NCI-H2171 (cell line): ENCODE results near the gene STRIP2.
"Not testable (repeated sequence)": the region's sequence is repeated elsewhere in the genome, so short reads cannot be mapped to it uniquely, and the experiment has no call there.

Experiments used
- DNase-seq: peaks from one replicate; lab custom pipeline; 2025; lab: John Stamatoyannopoulos, UW

Gene STRIP2

GRCh38 chr7:129433847-129434674 is at the start of gene STRIP2:
Gene STRIP2 (plus strand): TSS chr7:129434432. CDS start chr7:129434473, 41 bp downstream.
- peak; percentile 85 for DNase-seq

GRCh38 chr7:129385116-129385515 is 49.1 kb upstream of the STRIP2 start:
- no peak for DNase-seq

DNA sequence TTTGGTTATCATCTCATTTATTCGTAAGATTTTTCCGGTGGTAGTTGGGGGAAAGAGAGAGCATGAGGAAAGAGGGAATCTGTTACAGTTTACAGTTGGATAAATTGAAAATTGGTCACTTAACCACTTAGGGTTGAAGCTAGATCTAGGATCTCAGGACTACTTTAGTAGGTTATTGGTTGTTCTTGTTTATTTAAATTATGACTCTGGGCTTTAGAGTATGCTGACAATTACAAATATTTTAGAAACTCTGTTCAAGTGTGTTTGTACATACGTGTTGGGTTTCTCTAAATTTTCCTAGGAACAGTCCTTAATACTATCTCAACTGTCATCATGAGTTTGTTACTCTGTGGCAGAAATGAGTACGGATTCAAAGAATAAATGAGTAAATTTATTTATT is 48.6 kb upstream of the STRIP2 start:
- no peak for DNase-seq

DNA sequence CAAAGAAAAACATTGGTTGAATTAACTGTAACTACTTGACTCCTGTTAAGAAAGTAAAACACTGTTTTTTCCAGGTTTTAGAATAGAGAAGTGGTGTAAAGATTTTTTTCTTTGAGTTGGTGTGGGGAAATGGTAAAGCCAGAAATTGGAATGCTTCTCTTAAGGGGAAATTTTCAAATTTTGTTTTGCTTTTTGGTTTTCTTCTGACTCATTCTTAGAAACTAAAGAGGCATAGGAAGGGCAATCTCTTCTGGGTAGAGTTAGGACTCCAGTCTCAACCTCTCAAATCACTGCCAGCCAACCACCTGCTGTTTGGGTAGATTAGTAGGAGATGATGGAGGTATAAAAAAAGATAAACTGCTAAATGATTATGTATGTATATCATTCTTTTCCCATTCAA is 47.7 kb upstream of the STRIP2 start:
- no peak for DNase-seq

GRCh38 chr7:129387537-129387936 is 46.7 kb upstream of the STRIP2 start:
- no peak for DNase-seq

- no peak for DNase-seq
These were observed 45.7 kb upstream of the STRIP2 start for GRCh38 chr7:129388333-129389098.

GRCh38 chr7:129389829-129390228 is 44.4 kb upstream of the STRIP2 start:
- no peak for DNase-seq

DNA sequence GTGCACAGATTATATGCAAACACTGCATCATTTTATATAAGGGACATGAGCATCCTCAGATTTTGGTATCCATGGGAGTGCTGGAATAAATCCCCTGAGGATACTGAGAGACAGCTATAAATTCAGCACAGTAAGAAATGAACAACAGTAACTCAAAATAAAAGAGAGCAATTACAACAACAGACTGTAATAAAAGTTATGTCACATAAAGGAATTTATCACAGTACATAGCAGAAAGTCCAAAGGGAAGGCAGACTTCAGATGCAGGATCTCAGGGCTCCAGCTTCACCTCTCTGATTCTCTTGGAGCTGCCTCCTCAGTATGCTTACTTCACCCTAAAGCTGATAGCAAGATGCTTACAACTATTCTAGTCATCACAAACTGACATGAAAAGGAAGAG is 43.9 kb upstream of the STRIP2 start:
- DNase-seq: no peak

DNA sequence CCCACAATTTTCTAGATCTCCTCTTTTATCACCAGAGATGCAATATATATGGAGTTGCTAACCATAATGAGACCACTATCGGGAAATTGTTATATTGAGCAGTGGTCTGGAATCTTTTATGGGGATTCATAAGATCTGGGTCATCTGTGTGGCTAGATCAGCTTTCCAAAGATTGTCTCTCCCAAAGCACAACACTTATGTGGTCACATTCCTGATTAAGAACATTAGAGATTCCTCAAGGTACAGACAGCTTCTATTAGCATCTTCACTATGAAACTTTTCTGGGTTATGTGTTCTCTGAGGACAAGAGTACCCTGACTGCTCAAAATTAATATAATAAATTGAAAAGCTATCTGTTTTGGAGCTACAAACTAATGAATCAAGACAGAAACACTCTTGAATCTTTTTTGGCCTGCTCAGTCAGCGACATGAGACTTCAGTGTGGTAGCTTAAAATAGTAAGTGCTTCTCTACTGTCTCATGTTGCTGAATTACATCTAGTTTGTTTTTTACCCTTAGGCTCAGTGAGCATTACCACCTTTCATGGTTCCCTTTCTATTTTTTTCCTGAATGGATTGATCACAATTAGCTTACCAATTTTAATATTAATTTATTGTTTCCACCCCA is 42.6 kb upstream of the STRIP2 start:
- DNase-seq: no peak

DNA sequence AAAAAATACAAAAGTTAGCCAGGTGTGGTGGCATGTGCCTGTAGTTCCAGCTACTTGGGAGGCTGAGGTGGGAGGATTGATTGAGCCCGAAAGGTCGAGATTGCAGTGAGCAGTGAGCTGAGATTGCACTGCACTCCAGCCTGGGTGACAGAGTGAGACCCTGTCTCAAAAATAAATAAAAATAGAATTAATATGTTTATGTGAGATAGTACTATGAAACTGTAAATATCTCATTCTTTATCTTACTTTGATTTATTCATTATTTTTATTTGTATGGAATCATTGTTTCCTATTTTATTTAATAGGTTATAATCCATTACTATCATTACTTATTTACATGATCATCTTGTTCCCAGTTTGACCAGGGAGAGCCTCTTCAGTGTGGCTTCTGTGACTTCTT is 41.0 kb upstream of the STRIP2 start:
- DNase-seq: no peak

DNA sequence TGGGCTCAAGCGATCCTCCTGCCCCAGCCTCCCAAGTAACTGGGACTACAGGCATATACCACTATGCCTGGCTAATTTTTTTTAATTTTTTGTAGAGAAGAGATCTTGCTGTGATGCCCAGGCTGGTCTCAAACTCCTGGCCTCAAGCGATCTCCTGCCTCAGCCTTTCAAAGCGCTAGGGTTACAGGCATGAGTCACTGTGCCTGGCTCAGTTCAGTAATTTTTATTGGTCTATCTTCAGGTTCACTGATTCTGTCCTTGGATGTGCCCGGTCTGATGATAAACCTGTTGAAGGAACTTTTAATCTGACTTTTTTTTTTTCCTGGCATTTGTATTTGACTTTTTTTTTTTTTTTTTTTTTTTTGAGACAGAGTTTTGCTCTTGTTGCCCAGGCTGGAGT is 40.1 kb upstream of the STRIP2 start:
- no peak for DNase-seq

- no peak for DNase-seq
These were observed 39.0 kb upstream of the STRIP2 start for GRCh38 chr7:129394982-129395914.

DNA sequence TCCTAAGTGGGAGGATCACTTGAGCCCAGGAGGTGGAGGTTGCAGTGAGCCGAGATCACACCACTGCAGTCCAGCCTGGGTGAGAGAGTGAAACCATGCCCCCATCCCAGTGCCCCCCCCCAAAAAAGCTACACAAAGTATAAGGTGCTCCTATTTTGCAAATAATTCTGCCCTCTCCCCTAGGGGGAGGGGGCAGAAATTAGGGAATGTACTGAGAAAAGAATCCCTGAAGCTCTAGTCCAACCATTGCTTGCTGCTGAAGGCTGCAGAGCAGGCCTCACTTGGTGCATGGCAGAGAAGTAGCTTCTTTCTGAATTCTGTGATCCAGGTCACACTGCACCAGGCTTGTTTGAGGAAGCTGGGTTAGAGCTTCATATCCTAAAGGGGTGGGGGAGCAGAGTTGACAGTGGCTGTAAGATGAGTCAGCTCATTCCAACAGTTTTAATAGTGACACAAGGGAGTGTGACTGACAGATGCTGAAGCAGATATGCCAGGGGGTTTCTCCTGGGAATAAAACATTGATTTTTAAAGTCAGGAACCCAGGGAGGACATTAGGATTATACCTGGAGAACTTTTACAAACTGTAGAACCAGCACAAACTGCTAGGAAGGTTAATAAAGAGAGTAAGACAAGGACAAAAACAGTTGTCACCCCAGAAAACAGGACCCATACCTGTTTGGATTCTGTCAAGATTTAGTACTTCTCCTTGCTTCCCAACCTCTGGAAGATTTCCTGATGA is 32.8 kb upstream of the STRIP2 start:
- DNase-seq: no peak

DNA sequence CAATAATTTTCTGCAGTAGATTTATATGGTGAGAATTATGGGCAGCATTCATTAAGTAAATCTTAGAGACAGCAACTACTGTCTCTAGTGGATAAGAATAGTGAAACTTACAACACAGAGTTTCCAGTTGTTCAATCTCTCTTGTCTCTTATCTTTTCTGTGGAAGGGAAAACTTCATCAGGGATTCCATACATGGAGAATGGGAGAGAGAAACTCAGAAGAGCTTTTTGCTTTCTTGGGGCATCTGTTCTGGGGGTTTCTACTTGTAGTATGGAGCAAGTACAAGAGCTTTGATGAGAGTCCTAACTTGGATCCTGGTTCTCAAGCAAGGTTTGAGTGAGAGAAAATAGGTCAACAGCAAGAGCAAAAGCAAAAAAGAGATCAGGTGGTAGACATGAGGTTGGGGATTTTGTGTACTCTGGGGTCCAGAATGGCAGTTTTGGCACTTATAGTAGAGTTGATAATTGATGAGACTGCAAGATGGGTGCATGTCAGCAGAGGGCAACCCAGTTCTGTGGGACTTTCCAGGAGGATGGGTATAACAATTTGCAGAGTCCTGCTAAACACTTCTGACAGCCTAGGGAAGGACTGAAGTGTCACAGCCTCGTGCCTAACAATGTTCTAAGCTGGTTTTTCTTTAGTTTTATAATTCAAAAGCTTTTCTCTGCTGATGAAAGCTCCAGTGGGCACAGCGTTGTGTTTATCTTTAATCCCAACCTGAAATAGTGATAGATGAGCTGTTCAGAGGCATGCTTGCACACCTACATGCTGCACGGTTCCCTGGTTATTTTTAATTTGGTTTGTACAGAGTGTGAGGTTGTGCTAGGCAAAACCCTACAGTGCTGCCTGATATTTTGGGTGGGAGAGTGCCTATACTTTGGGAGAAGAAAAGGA is 32.0 kb upstream of the STRIP2 start:
- no peak for DNase-seq

- DNase-seq: no peak
These were observed 28.7 kb upstream of the STRIP2 start for GRCh38 chr7:129405527-129405926.

GRCh38 chr7:129410238-129410637 is 24.0 kb upstream of the STRIP2 start:
- DNase-seq: not testable (repeated sequence)

DNA sequence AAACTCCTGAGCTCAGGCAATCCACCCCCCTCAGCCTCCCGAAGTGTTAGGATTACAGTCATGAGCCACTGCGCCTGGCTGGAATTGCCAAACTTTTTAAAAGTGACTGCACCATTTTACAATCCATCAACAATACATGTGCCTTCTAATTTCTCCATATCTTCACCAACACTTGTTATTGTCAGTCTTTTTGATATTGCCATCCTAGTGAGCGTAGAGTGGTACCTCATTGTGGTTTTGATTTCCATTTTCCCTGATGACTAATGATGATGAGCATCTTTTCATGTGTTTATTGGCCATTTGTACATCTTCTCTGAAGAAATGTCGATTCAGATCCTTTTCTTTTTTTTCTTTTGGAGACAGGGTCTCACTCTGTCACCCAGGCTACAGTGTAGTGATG is 21.7 kb upstream of the STRIP2 start:
- no peak for DNase-seq

- no peak for DNase-seq
These were observed 17.2 kb upstream of the STRIP2 start for GRCh38 chr7:129417073-129417472.

DNA sequence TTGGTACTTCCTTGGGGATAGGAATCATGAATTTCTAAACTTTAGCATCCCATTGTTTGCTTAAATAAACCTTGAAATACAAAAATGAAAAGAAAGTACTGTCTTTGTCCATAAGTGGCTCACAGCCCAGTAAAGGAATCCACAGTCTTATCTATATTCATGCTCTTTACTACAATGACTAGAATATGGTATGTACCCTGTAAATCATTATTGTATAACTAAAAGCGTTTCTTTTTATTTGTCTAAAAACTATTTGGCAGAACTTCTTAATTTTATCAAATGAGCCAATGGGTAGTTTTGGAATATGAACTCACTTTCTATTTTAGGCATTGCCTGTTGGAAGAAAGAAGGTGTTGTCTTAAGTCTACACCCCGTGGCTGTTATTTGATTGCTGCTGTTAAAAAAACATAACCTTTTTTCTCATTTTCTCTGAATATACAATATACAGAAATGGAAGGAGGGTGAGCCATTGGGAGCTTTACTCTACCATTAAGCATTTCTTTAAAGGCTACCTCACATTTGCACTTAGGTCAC is 12.4 kb upstream of the STRIP2 start:
- no peak for DNase-seq

GRCh38 chr7:129422727-129423126 is 11.5 kb upstream of the STRIP2 start:
- DNase-seq: no peak
